Naive thymus-derived CD8-positive, alpha-beta T cell (primary cell): ENCODE data around the gene PYGO1. TPM values are rescaled to one million over a fixed set of nuclear protein-coding genes. Genes with fewer than 3 reads are reported as not detected.
"Not testable (repeated sequence)": the region's sequence is repeated elsewhere in the genome, so short reads cannot be mapped to it uniquely, and the experiment has no call there.

Experiments used
- ATAC-seq, 2 donors: fragments of 150-1000 bp; cut with Tn5 transposase in 1 of 2; sonication (Bioruptor Pico), chemical (Tn5 transposase) in 1 of 2; 1 replicate in 1 of 2; 2 replicates in 1 of 2; pipeline ENCODE4 v1.10.0; 2021; ENCODE audit warnings: mild to moderate bottlenecking in 2 of 2, moderate library complexity in 2 of 2
- POLR2A ChIA-PET: fragments of 350-600 bp; sonication (Branson Sonifier 250); formaldehyde crosslinking; loops from one replicate; lab custom pipeline; 2021; ENCODE audit warnings: antibody characterized with exemption; lab: Charles Lee
- DNase-seq, 10 donors: peaks; one replicate each; pipeline versions ENCODE4 v3.0.0 to v3.0.0-alpha.2; 2020 to 2022
- H3K27ac Mint-ChIP-seq, 10 donors: one replicate each; pipeline ENCODE4 v1.8.0; 2020 to 2022; ENCODE audit warnings: mild to moderate bottlenecking in 10 of 10, mixed read lengths in 10 of 10, moderate library complexity in 4 of 10, inconsistent platforms in 1 of 10
- H3K27me3 Mint-ChIP-seq, 5 donors: one replicate each; pipeline ENCODE4 v1.8.0; 2021 to 2022; ENCODE audit warnings: mixed read lengths in 5 of 5
- H3K36me3 Mint-ChIP-seq, 3 donors: one replicate each; pipeline ENCODE4 v1.8.0; 2020 to 2022; ENCODE audit warnings: mixed read lengths in 3 of 3, mild to moderate bottlenecking in 2 of 3, inconsistent platforms in 1 of 3
- H3K4me1 Mint-ChIP-seq, 4 donors: one replicate each; pipeline ENCODE4 v1.8.0; 2021 to 2022; ENCODE audit warnings: mixed read lengths in 4 of 4
- H3K4me3 Mint-ChIP-seq, 10 donors: one replicate each; pipeline ENCODE4 v1.8.0; 2020 to 2022; ENCODE audit warnings: mild to moderate bottlenecking in 10 of 10, mixed read lengths in 10 of 10, moderate library complexity in 6 of 10, inconsistent platforms in 1 of 10
- H3K9me3 Mint-ChIP-seq, 9 donors: one replicate each; pipeline ENCODE4 v1.8.0; 2020 to 2022; ENCODE audit warnings: mixed read lengths in 9 of 9, mild to moderate bottlenecking in 3 of 9, inconsistent platforms in 1 of 9, moderate library complexity in 1 of 9
- polyA plus RNA-seq, 3 donors: library from polyadenylated mRNA; unstranded; fragments of 300-500 nt; fragmentation: Illumina TruSeq; gene quantifications; one replicate each; pipeline ENCODE4 v1.2.3, GENCODE V29; 2021
- total RNA-seq, 8 experiments: library from RNA in 2 of 8; stranded (reverse) in 2 of 8; gene quantifications; one replicate each; pipeline ENCODE4 v1.2.3 and lab custom pipeline; 2021 to 2026

The PYGO1 gene
- total and polyA plus RNA-seq, 5 experiments from 2014 or later = not detected

GRCh38 chr15:55488952-55489600 lies 99.1 kb downstream of the PYGO1 start:
- POLR2A ChIA-PET, DNase-seq, H3K27ac Mint-ChIP-seq, H3K27me3 Mint-ChIP-seq, H3K4me3 Mint-ChIP-seq, H3K9me3 Mint-ChIP-seq, ATAC-seq, H3K4me1 Mint-ChIP-seq, H3K36me3 Mint-ChIP-seq: not testable (repeated sequence)

Other genes starting within 250 kb of the PYGO1 start
- 10 to 100 TPM; 30.4 to 30.9 TPM for gene CCPG1, start 180.0 kb downstream of the PYGO1 start, total RNA-seq
- gene CCPG1, start 180.0 kb downstream of the PYGO1 start, polyA plus RNA-seq = 10 to 100 TPM; 13.1 to 30.4 (median 29.2) TPM
- gene PIERCE2, start 179.8 kb downstream of the PYGO1 start, total RNA-seq = not detected
- under 1 TPM in 2 of 3 donors, not detected in 1; 0.44 to 0.50 TPM for gene PIERCE2, start 179.8 kb downstream of the PYGO1 start, polyA plus RNA-seq
- gene DNAAF4, start 80.1 kb downstream of the PYGO1 start, total RNA-seq = 1 to 10 TPM; 2.6 to 2.9 TPM
- gene DNAAF4, start 80.1 kb downstream of the PYGO1 start, polyA plus RNA-seq = under 1 TPM in 2 of 3 donors, not detected in 1; 0.24 to 0.63 TPM
- gene PRTG, start 154.8 kb upstream of the PYGO1 start, total RNA-seq = not detected
- not detected for gene PRTG, start 154.8 kb upstream of the PYGO1 start, polyA plus RNA-seq